ENCODE results near the gene COG1.

COG1 gene

GRCh38 chr17:73175962-73176565 is 16.8 kb upstream of the COG1 start:
- Histone ChIP-seq H3K9ac (ENCODE audit: low read depth, low read length) (no peak overlapping the region), H3K27ac (ENCODE audit: low read length) (no peak overlapping the region), H3K4me1 (ENCODE audit: insufficient read depth, low read length) (no peaks in the 10 kb centered on the region; the same call in 1 of the 2 replicates), H3K27me3 (ENCODE audit: insufficient read depth, low read length) (no peaks in the 10 kb centered on the region), H3K9me3 (ENCODE audit: insufficient read depth, low read depth, low read length) (no peaks in the 10 kb centered on the region), H3K36me3 (ENCODE audit: insufficient read depth, low read depth, low read length) (no peaks in the 10 kb centered on the region), H3K4me3 (ENCODE audit: low read length) (no peak overlapping the region)

DNA sequence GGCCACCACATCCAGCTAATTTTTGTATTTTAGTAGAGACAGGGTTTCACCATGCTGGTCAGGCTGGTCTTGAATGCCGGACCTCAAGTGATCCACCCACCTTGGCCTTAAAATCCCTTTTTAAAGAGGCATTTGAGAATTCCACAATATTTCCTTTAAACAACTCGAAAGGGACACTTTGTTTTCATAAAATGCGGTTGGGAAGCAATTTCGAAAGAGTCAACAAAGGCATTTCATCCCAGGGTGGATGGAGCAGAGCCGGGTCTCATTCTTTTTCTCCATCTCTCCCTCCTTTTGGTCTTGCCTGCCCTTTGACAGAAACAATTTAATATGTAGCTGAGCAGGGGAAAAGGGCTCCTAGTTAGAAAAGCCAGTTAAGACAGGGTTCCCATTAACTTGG is 13.5 kb upstream of the COG1 start:
- H3K9ac ChIP-seq (ENCODE audit: low read depth, low read length) = no peak overlapping the region
- no peak overlapping the region for H3K4me3 ChIP-seq (ENCODE audit: low read length)
- H3K36me3 ChIP-seq (ENCODE audit: insufficient read depth, low read depth, low read length) = no peaks in the 10 kb centered on the region
- H3K9me3 ChIP-seq (ENCODE audit: insufficient read depth, low read depth, low read length) = no peaks in the 10 kb centered on the region
- H3K27me3 ChIP-seq (ENCODE audit: insufficient read depth, low read length) = no peaks in the 10 kb centered on the region
- H3K27ac ChIP-seq (ENCODE audit: low read length) = no peak overlapping the region
- H3K4me1 ChIP-seq (ENCODE audit: insufficient read depth, low read length) = no peaks in the 10 kb centered on the region

DNA sequence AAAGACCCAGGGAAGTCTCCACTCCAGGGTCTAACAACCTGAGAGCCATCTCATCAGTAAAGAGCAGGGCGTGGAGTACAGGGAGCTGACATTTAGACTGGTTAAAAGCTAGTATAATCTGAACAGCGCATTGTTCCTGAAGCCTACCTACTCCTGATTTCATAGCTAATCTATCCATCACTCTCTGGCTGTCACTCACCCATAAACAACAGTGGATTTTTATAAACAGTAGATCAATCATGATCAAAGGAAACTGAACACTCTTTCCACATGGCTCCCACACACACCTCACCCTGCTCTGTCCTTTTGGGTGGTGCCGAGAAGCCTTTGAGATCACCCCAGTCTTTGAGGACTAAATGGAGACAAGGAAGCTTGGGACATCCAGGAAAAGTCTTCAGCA is 13.0 kb upstream of the COG1 start:
- H3K36me3 ChIP-seq (ENCODE audit: insufficient read depth, low read depth, low read length) = no peaks in the 10 kb centered on the region
- no peak overlapping the region for H3K27ac ChIP-seq (ENCODE audit: low read length)
- H3K4me1 ChIP-seq (ENCODE audit: insufficient read depth, low read length) = no peaks in the 10 kb centered on the region
- no peaks in the 10 kb centered on the region for H3K27me3 ChIP-seq (ENCODE audit: insufficient read depth, low read length)
- no peak overlapping the region for H3K9ac ChIP-seq (ENCODE audit: low read depth, low read length)
- no peak overlapping the region for H3K4me3 ChIP-seq (ENCODE audit: low read length)
- no peaks in the 10 kb centered on the region for H3K9me3 ChIP-seq (ENCODE audit: insufficient read depth, low read depth, low read length)

DNA sequence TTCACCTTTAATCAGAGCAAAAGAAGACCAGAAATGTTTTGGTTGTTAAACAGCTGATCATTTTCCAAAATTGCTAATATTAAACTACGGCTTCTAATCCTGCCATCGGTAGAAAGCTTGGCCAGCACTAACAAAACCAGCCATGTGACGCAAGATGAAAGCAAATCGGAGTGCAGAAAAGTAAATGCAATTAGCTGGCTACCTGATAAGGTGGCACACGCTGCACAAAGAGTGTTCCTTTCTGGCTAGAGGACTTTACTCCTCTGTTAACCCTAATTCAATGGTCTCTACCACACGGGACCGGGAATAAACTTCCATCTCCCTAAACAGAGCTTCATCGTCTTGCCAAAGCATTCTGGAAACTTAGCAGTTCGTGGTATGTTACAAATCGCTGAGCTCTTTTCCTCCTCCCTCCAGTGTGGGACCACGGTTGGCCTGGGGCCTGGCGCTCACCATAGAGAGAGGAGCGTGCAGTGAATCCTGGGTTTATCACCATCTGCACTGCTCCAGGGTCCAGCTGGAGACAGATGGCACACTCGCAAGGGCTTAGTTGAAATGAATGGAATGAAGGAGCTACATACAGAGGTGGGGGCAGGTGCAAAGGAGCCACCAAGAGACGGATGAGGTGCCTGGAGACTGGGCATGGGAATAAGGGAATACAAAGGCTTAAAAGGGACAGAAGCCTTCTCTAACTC is 10.1 kb upstream of the COG1 start:
- H3K27me3 ChIP-seq (ENCODE audit: insufficient read depth, low read length) = no peaks in the 10 kb centered on the region
- no peak overlapping the region for H3K4me3 ChIP-seq (ENCODE audit: low read length)
- H3K27ac ChIP-seq (ENCODE audit: low read length) = no peak overlapping the region

DNA sequence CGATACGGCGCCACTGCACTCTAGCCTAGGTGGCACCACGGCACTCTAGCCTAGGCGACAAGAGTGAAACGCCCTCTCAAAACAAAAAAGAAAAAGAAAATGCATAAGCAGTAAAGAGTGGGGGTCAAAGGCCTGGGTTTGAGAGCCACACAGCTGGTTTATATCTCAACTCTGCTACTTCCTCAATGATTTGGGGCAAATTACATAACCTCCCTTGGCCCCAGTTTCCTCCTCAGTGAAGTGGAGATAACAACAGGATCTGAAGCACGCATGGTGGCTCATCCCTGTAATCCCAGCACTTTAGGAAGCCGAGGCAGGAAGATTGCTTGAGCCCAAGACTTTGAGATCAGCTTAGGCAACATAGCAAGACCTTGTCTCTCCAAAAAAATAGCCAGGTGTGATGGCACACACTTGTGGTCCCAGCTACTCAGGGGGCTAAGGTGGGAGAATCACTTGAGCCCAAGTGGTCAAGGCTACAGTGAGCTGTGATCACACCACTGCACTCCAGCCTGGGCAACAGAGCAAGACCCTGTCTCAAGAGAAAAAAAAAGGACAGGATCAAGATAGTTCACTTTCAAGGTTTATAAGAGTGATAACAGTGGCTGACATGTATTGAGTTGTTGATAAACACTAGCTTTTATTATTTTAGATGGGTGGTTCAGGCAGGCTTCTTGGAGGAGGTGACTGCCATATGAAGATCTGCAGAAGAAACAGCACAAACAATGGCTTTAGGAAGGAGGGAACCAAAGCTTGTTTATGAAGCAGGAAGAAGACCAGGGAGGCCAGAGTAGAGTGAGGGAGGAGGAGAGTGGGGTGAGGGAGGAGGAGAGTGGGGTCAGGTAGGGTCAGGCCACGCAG is 8.5 kb upstream of the COG1 start:
- Histone ChIP-seq H3K27me3 (ENCODE audit: insufficient read depth, low read length) (no peaks in the 10 kb centered on the region), H3K36me3 (ENCODE audit: insufficient read depth, low read depth, low read length) (peaks cover 6% of the 10 kb centered on the region), H3K4me3 (ENCODE audit: low read length) (no peak overlapping the region), H3K9me3 (ENCODE audit: insufficient read depth, low read depth, low read length) (no peaks in the 10 kb centered on the region), H3K4me1 (ENCODE audit: insufficient read depth, low read length) (no peaks in the 10 kb centered on the region), H3K9ac (ENCODE audit: low read depth, low read length) (no peak overlapping the region), H3K27ac (ENCODE audit: low read length) (no peak overlapping the region)

More for the DNA sequence above, 10.1 kb upstream of the COG1 start:
- no peak overlapping the region for H3K9ac ChIP-seq (ENCODE audit: low read depth, low read length)
- no peaks in the 10 kb centered on the region for H3K4me1 ChIP-seq (ENCODE audit: insufficient read depth, low read length)
- H3K36me3 ChIP-seq (ENCODE audit: insufficient read depth, low read depth, low read length) = no peaks in the 10 kb centered on the region
- H3K9me3 ChIP-seq (ENCODE audit: insufficient read depth, low read depth, low read length) = no peaks in the 10 kb centered on the region

DNA sequence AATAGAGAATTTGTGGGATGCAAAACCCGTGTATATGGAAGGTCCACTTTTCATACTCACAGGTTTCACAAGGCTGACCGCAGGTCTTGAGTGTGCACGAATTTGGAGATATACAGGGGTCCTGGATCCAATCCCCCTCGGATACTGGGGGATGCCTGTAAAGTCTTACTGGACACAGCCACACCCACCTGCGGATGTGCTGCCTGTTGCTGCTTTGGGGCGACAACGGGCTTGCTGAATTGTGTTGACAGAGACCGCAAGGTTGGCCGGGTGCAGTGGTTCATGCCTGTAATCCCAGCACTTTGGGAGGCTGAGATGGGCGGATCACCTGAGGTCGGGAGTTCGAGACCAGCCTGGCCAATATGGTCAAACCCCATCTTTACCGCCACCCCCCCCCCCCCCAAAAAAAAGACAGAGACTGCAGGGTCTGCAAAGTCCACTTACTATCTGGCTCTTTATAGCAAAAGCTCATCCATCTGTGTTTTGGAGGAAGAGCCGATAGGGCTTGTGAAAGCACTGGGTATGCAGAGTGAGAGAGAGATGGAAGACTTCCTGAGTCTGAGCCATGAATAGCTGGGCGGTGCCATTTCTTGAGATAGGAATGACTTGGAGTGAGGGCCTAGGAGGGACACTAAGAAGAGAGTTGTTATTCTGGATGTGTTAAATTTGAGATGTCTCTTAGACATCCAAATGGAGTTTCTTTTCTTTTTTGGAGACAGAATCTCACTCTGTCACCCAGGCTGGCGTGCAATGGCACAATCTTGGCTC is 6.4 kb upstream of the COG1 start:
- H3K9me3 ChIP-seq (ENCODE audit: insufficient read depth, low read depth, low read length) = no peaks in the 10 kb centered on the region
- H3K27ac ChIP-seq (ENCODE audit: low read length) = no peak overlapping the region
- no peaks in the 10 kb centered on the region for H3K4me1 ChIP-seq (ENCODE audit: insufficient read depth, low read length)
- H3K36me3 ChIP-seq (ENCODE audit: insufficient read depth, low read depth, low read length) = peaks cover 6% of the 10 kb centered on the region
- no peak overlapping the region for H3K4me3 ChIP-seq (ENCODE audit: low read length)
- no peaks in the 10 kb centered on the region for H3K27me3 ChIP-seq (ENCODE audit: insufficient read depth, low read length)
- no peak overlapping the region for H3K9ac ChIP-seq (ENCODE audit: low read depth, low read length)

- Histone ChIP-seq H3K9ac (ENCODE audit: low read depth, low read length) (no peak overlapping the region), H3K27me3 (ENCODE audit: insufficient read depth, low read length) (no peaks in the 10 kb centered on the region), H3K4me1 (ENCODE audit: insufficient read depth, low read length) (no peaks in the 10 kb centered on the region), H3K27ac (ENCODE audit: low read length) (no peak overlapping the region), H3K36me3 (ENCODE audit: insufficient read depth, low read depth, low read length) (peaks cover 6% of the 10 kb centered on the region), H3K9me3 (ENCODE audit: insufficient read depth, low read depth, low read length) (no peaks in the 10 kb centered on the region), H3K4me3 (ENCODE audit: low read length) (no peak overlapping the region)
These were observed 5.6 kb upstream of the COG1 start for GRCh38 chr17:73187203-73187769.

DNA sequence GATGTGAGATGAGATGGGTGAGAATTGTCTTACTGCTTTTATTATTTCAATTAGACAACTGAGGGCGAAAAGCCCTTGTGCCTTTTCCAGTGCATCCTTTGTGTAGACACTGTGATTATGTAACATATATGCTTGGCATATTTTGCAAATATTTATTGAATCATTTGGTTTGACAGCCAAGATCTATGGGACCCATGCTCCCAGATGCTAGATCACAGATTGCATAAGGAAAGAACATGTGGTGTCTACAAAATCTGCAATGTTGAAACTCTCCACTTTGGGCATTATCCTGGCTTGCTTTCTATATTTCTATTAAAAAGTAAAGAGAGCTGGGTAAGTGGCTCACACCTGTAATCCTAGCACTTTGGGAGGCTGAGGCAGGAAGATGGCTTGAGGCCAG is 4.8 kb upstream of the COG1 start:
- H3K9me3 ChIP-seq (ENCODE audit: insufficient read depth, low read depth, low read length) = no peaks in the 10 kb centered on the region
- H3K27ac ChIP-seq (ENCODE audit: low read length) = no peak overlapping the region
- H3K36me3 ChIP-seq (ENCODE audit: insufficient read depth, low read depth, low read length) = peaks cover 6% of the 10 kb centered on the region
- H3K27me3 ChIP-seq (ENCODE audit: insufficient read depth, low read length) = no peaks in the 10 kb centered on the region
- no peak overlapping the region for H3K9ac ChIP-seq (ENCODE audit: low read depth, low read length)
- no peaks in the 10 kb centered on the region for H3K4me1 ChIP-seq (ENCODE audit: insufficient read depth, low read length)
- H3K4me3 ChIP-seq (ENCODE audit: low read length) = no peak overlapping the region

- H3K9ac ChIP-seq (ENCODE audit: low read depth, low read length) = no peak overlapping the region
- H3K27me3 ChIP-seq (ENCODE audit: insufficient read depth, low read length) = no peaks in the 10 kb centered on the region
- peaks cover 6% of the 10 kb centered on the region for H3K36me3 ChIP-seq (ENCODE audit: insufficient read depth, low read depth, low read length)
- no peak overlapping the region for H3K27ac ChIP-seq (ENCODE audit: low read length)
- H3K9me3 ChIP-seq (ENCODE audit: insufficient read depth, low read depth, low read length) = no peaks in the 10 kb centered on the region
- no peaks in the 10 kb centered on the region; the same call in 1 of the 2 replicates for H3K4me1 ChIP-seq (ENCODE audit: insufficient read depth, low read length)
- no peak overlapping the region for H3K4me3 ChIP-seq (ENCODE audit: low read length)
These were observed 3.3 kb upstream of the COG1 start for GRCh38 chr17:73189417-73190099.

- Histone ChIP-seq H3K27ac (ENCODE audit: low read length) (peak overlapping the region; percentile 26), H3K9ac (ENCODE audit: low read depth, low read length) (peak overlapping the region; percentile 91), H3K36me3 (ENCODE audit: insufficient read depth, low read depth, low read length) (peaks cover 7% of the 10 kb centered on the region), H3K4me3 (ENCODE audit: low read length) (peak overlapping the region; percentile 79), H3K27me3 (ENCODE audit: insufficient read depth, low read length) (no peaks in the 10 kb centered on the region), H3K4me1 (ENCODE audit: insufficient read depth, low read length) (no peaks in the 10 kb centered on the region; the same call in 1 of the 2 replicates), H3K9me3 (ENCODE audit: insufficient read depth, low read depth, low read length) (no peaks in the 10 kb centered on the region)
These were observed 1.2 kb upstream of the COG1 start for GRCh38 chr17:73191443-73192205.

Data from iPS-20b (cell line).